ENCODE data around the gene EOMES. TPM values are rescaled to one million over a fixed set of nuclear protein-coding genes. Genes with fewer than 3 reads are reported as not detected.

Gene EOMES
- total and polyA plus RNA-seq, 4 donors = 0.12 to 1.3 (median 0.48) TPM

DNA sequence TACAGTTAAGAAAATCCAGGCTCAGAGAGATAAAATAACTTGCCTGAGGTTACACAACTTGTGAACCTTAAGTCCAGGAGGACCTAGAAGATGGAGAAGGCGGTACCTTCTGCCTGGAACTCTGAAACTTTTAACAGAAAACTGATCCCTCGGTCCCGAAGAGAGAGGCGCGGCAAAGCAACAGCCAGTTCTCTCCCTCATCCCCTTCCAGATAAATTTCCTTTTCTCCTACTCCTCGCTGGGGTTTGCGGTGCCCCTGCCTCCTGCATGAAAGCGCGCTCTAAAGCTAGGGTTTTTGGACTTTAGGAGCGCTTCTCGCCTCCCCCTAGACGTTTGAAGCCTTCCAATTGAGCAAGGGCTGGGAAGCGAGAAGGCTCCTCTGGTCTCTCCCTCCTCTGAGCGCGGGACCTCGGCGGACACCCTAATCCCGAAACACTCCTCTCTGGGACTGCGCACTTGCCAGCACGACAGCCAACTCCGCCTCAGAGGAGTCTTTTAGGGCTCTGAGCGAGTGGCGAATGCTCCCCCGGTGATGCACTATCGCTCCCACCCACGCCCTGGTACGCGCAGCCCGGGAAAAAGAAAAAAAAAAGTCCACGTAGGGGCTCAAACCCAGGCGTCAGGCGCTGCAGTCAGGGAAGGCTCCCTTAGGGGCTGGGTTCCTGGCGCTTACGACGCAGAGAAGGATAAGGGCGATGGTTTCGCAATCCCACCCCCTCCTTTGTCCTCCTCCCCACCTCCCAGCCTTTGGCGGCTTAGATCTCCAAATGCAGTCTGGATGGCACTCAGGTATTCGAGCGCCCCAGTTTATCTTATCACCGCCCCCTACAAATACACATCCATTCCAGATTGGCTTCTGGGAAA, 7.9 kb upstream of the EOMES start:
- whole genome bisulfite sequencing, 2 donors = 1 to 3% methylated on average over 41 of the region's 41 CpGs
- no peak overlapping the region for H3K27ac ChIP-seq (ENCODE audit: low read depth in 1 of 2, low read length in 1 of 2)
- ATAC-seq (ENCODE audit: insufficient read depth, low FRiP score) = no peak

DNA sequence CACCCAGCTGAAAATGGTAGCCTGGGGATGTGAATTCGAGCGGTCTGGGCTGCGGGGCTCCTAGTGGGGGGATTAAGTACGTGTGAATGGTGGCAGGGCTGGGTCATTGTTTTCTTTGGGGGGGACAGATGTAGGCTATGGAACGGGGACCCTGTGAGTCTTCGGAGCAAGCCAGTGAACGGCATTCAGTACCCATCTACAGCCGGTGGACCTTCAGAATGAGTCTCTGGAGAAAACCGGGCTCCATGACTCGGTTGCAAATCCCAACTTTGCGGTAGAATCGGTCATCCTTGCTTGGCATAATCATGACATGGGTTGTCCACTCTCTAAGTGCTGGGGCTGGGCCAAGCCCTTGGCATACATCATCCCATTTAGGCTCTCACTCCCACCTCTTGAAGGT, 7.2 kb upstream of the EOMES start:
- Histone ChIP-seq H3K27ac (ENCODE audit: low read depth in 1 of 2, low read length in 1 of 2) (no peak overlapping the region), H3K4me1 (ENCODE audit: control insufficient read depth in 5 of 5, insufficient read depth in 5 of 5, low read length in 5 of 5) (peaks cover 0 to 17% (median 4%) of the 10 kb centered on the region in 5 donors), H3K9me3 (ENCODE audit: control insufficient read depth in 4 of 4, insufficient read depth in 3 of 4, low read length in 3 of 4) (no peaks in the 10 kb centered on the region), H3K27me3 (ENCODE audit: control insufficient read depth in 3 of 3, insufficient read depth in 3 of 3, low read length in 2 of 3) (peaks cover under 1 to 98% (median 91%) of the 10 kb centered on the region in 3 donors), H3K36me3 (ENCODE audit: control insufficient read depth in 4 of 4, insufficient read depth in 4 of 4, low read length in 4 of 4) (no peaks in the 10 kb centered on the region), H3K9ac (ENCODE audit: insufficient read depth in 1 of 2, low read length in 2 of 2) (no peak overlapping the region), H3K4me3 (no peak overlapping the region)
- TF ChIP-seq, protein P1, sequence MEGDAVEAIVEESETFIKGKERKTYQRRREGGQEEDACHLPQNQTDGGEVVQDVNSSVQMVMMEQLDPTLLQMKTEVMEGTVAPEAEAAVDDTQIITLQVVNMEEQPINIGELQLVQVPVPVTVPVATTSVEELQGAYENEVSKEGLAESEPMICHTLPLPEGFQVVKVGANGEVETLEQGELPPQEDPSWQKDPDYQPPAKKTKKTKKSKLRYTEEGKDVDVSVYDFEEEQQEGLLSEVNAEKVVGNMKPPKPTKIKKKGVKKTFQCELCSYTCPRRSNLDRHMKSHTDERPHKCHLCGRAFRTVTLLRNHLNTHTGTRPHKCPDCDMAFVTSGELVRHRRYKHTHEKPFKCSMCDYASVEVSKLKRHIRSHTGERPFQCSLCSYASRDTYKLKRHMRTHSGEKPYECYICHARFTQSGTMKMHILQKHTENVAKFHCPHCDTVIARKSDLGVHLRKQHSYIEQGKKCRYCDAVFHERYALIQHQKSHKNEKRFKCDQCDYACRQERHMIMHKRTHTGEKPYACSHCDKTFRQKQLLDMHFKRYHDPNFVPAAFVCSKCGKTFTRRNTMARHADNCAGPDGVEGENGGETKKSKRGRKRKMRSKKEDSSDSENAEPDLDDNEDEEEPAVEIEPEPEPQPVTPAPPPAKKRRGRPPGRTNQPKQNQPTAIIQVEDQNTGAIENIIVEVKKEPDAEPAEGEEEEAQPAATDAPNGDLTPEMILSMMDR (IDR thresholded peaks at IDR 0.05; ENCODE audit: control extremely low read depth, extremely low read depth) = no peak
- 6 to 11% methylated on average over 12 of the region's 12 CpGs for WGBS, 2 donors
- no peak for ATAC-seq (ENCODE audit: insufficient read depth, low FRiP score)
- peak in 1 of 3 donors; percentile 2 for DNase-seq

More for the DNA sequence above, 7.9 kb upstream of the EOMES start:
- peaks cover 0 to 96% (median 86%) of the 10 kb centered on the region in 3 donors for H3K27me3 ChIP-seq (ENCODE audit: control insufficient read depth in 3 of 3, insufficient read depth in 3 of 3, low read length in 2 of 3)
- H3K4me3 ChIP-seq = no peak overlapping the region
- DNase-seq = peak in 1 of 3 donors; percentile 11
- TF ChIP-seq, protein P1 (IDR thresholded peaks at IDR 0.05; ENCODE audit: control extremely low read depth, extremely low read depth) = no peak
- no peaks in the 10 kb centered on the region for H3K9me3 ChIP-seq (ENCODE audit: control insufficient read depth in 4 of 4, insufficient read depth in 3 of 4, low read length in 3 of 4)
- H3K4me1 ChIP-seq (ENCODE audit: control insufficient read depth in 5 of 5, insufficient read depth in 5 of 5, low read length in 5 of 5) = peaks cover 0 to 10% (median 4%) of the 10 kb centered on the region in 5 donors
- H3K9ac ChIP-seq (ENCODE audit: insufficient read depth in 1 of 2, low read length in 2 of 2) = no peak overlapping the region
- no peaks in the 10 kb centered on the region for H3K36me3 ChIP-seq (ENCODE audit: control insufficient read depth in 4 of 4, insufficient read depth in 4 of 4, low read length in 4 of 4)

DNA sequence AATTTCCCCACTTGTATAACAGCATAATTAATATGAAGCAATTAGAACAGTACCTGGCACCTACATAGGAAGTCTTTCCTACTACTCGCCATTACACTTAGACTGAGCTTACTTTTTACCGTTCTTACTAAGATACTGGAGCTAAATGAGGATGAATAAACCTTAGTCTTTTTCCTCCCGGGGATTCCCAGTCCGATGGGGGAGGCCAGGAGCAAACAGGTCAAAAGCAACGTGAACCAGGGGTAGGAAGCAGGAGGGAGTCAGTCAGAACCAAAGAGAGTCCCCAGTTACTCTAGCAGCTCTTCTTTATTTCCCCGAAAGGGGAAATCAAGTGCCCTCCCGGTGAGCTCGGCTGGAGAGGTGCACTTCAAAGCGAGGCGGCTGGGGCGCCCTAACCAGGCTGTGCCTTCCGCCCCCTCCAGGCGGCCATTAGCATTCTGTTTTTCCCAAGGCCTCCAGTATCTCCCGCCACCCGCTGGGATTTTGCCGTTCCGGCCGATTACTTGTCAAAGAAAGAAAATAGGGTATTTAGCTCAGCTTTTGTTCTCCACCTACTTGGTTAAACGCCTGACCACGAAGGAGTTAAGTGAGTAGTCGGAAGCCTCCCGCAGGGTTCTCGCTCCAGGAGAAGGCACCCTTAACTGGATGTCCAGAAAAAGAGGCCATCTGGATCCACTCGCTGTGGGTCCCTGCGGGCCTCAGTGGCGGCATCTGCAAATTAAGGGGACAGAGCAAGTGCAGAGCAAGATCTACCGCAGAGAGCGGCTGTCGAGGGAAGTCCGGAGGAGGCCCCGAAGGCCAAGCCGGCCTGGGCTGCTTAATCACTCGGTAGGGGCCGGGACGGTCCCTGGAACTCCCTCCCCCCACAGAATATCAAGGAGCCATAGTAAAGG, 6.3 kb upstream of the EOMES start:
- Histone ChIP-seq H3K4me3 (no peak overlapping the region), H3K27me3 (ENCODE audit: control insufficient read depth in 3 of 3, insufficient read depth in 3 of 3, low read length in 2 of 3) (peaks cover 8 to 98% (median 93%) of the 10 kb centered on the region in 3 donors), H3K27ac (ENCODE audit: low read depth in 1 of 2, low read length in 1 of 2) (no peak overlapping the region), H3K36me3 (ENCODE audit: control insufficient read depth in 4 of 4, insufficient read depth in 4 of 4, low read length in 4 of 4) (no peaks in the 10 kb centered on the region), H3K4me1 (ENCODE audit: control insufficient read depth in 5 of 5, insufficient read depth in 5 of 5, low read length in 5 of 5) (peaks cover 0 to 25% (median 10%) of the 10 kb centered on the region in 5 donors), H3K9ac (ENCODE audit: insufficient read depth in 1 of 2, low read length in 2 of 2) (no peak overlapping the region), H3K9me3 (ENCODE audit: control insufficient read depth in 4 of 4, insufficient read depth in 3 of 4, low read length in 3 of 4) (no peaks in the 10 kb centered on the region)
- TF ChIP-seq, protein P1 (IDR thresholded peaks at IDR 0.05; ENCODE audit: control extremely low read depth, extremely low read depth) = no peak
- ATAC-seq (ENCODE audit: insufficient read depth, low FRiP score) (no peak), DNase-seq (peak in 1 of 3 donors; percentile 10)
- WGBS, 2 donors = 2 to 4% methylated on average over 35 of the region's 35 CpGs
